HepG2 (cell line): ENCODE data around the gene BGN.

Source experiments
- DMAP1 ChIP-seq: IDR thresholded peaks from 2 replicates; pipeline ENCODE4 v1.6.1; 2016
- ESRRA ChIP-seq: sonication (generic); formaldehyde crosslinking; IDR thresholded peaks from 2 replicates; pipeline ENCODE4 v1.5.1; 2020; ENCODE audit warnings: mild to moderate bottlenecking, low read depth, missing genetic modification reagents
- IRF2 ChIP-seq: IDR thresholded peaks from 2 replicates; pipeline ENCODE4 v1.6.1; 2018; ENCODE audit warnings: missing genetic modification reagents, missing compliant biosample characterization
- KAT7 ChIP-seq: IDR thresholded peaks from 2 replicates; pipeline ENCODE4 v1.6.1; 2018; ENCODE audit warnings: borderline replicate concordance, missing compliant biosample characterization
- POLR2A ChIP-seq, 2 experiments: IDR thresholded peaks; 2 replicates each; pipeline ENCODE4 v1.6.1; 2011; ENCODE audit warnings: low read depth in 2 of 2, low read length in 2 of 2, mild to moderate bottlenecking in 1 of 2, moderate library complexity in 1 of 2; ENCODE audit not compliant: insufficient read depth in 1 of 2
- ZFP62 ChIP-seq: sonication (generic); formaldehyde crosslinking; IDR thresholded peaks from 2 replicates; pipeline ENCODE4 v1.4.0; 2020; ENCODE audit warnings: missing genetic modification reagents
- ZNF138 ChIP-seq: sonication (generic); formaldehyde crosslinking; IDR thresholded peaks from 2 replicates; pipeline ENCODE4 v1.5.0; 2020; ENCODE audit warnings: mild to moderate bottlenecking, low read depth, missing genetic modification reagents
- ZNF362 ChIP-seq: sonication (generic); formaldehyde crosslinking; IDR thresholded peaks from 2 replicates; pipeline ENCODE4 v1.4.0; 2020; ENCODE audit warnings: missing genetic modification reagents, mild to moderate bottlenecking, borderline replicate concordance
- ZNF484 ChIP-seq: sonication (generic); formaldehyde crosslinking; IDR thresholded peaks from 2 replicates; pipeline ENCODE4 v1.5.1; 2020; ENCODE audit warnings: mild to moderate bottlenecking, low read depth, missing genetic modification reagents, borderline replicate concordance
- TF ChIP-seq, protein P1 (sequence below): sonication (generic); formaldehyde crosslinking; IDR thresholded peaks from 2 replicates; pipeline ENCODE4 v1.5.0; 2020; ENCODE audit warnings: mild to moderate bottlenecking, missing genetic modification reagents, moderate library complexity
- TF ChIP-seq, protein P2 (sequence below): sonication (generic); formaldehyde crosslinking; IDR thresholded peaks from 2 replicates; pipeline ENCODE4 v1.4.0; 2020; ENCODE audit warnings: missing genetic modification reagents

GRCh38 chrX:153460826-153461225, 34.0 kb upstream of the BGN start:
- TF ChIP-seq DMAP1 (CRISPR knock-in tag) (no peak), KAT7 (CRISPR knock-in tag) (no peak), ZNF484 (CRISPR knock-in tag) (no peak), POLR2A (IDR thresholded peaks at IDR 0.05; ENCODE audit: insufficient read depth in 1 of 2, low read depth in 2 of 2, low read length in 2 of 2) (no peak), IRF2 (CRISPR knock-in tag) (no peak), ZNF362 (CRISPR knock-in tag) (no peak), ESRRA (no peak), ZNF138 (no peak), ZFP62 (CRISPR knock-in tag) (no peak)
- TF ChIP-seq, protein P1, sequence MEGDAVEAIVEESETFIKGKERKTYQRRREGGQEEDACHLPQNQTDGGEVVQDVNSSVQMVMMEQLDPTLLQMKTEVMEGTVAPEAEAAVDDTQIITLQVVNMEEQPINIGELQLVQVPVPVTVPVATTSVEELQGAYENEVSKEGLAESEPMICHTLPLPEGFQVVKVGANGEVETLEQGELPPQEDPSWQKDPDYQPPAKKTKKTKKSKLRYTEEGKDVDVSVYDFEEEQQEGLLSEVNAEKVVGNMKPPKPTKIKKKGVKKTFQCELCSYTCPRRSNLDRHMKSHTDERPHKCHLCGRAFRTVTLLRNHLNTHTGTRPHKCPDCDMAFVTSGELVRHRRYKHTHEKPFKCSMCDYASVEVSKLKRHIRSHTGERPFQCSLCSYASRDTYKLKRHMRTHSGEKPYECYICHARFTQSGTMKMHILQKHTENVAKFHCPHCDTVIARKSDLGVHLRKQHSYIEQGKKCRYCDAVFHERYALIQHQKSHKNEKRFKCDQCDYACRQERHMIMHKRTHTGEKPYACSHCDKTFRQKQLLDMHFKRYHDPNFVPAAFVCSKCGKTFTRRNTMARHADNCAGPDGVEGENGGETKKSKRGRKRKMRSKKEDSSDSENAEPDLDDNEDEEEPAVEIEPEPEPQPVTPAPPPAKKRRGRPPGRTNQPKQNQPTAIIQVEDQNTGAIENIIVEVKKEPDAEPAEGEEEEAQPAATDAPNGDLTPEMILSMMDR = peak; percentile 78
- TF ChIP-seq, protein P2, sequence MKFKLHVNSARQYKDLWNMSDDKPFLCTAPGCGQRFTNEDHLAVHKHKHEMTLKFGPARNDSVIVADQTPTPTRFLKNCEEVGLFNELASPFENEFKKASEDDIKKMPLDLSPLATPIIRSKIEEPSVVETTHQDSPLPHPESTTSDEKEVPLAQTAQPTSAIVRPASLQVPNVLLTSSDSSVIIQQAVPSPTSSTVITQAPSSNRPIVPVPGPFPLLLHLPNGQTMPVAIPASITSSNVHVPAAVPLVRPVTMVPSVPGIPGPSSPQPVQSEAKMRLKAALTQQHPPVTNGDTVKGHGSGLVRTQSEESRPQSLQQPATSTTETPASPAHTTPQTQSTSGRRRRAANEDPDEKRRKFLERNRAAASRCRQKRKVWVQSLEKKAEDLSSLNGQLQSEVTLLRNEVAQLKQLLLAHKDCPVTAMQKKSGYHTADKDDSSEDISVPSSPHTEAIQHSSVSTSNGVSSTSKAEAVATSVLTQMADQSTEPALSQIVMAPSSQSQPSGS (CRISPR knock-in tag) = no peak
